Effector memory CD4-positive, alpha-beta T cell (primary cell): ENCODE results near the gene RFTN1.

Experiments used
- DNase-seq, 3 donors: peaks; one replicate each; pipeline ENCODE4 v3.0.0-alpha.2; 2020
- H3K27ac ChIP-seq: 2 replicates; pipeline ENCODE4 v1.7.0; 2013; ENCODE audit warnings: mild to moderate bottlenecking, low read length, moderate library complexity; ENCODE audit not compliant: insufficient read depth, poor library complexity, severe bottlenecking
- H3K27me3 ChIP-seq: replicated peaks from 2 replicates; pipeline ENCODE4 v1.7.0; 2013; ENCODE audit warnings: mild to moderate bottlenecking, low read length; ENCODE audit not compliant: insufficient read depth, control insufficient read depth, poor library complexity, severe bottlenecking
- H3K36me3 ChIP-seq: 2 replicates; pipeline ENCODE4 v1.7.0; 2013; ENCODE audit warnings: mild to moderate bottlenecking, low read length, moderate library complexity; ENCODE audit not compliant: control insufficient read depth, insufficient read depth
- H3K4me1 ChIP-seq: 2 replicates; pipeline ENCODE4 v1.7.0; 2013; ENCODE audit warnings: low read length, mild to moderate bottlenecking; ENCODE audit not compliant: control insufficient read depth, insufficient read depth, poor library complexity, severe bottlenecking
- H3K4me3 ChIP-seq: 2 replicates; pipeline ENCODE4 v1.7.0; 2013; ENCODE audit warnings: low read length, low read depth, mild to moderate bottlenecking; ENCODE audit not compliant: insufficient read depth, poor library complexity, severe bottlenecking
- H3K9me3 ChIP-seq: 2 replicates; pipeline ENCODE4 v1.7.0; 2013; ENCODE audit warnings: mild to moderate bottlenecking, low read length, moderate library complexity; ENCODE audit not compliant: control insufficient read depth

The RFTN1 gene

DNA sequence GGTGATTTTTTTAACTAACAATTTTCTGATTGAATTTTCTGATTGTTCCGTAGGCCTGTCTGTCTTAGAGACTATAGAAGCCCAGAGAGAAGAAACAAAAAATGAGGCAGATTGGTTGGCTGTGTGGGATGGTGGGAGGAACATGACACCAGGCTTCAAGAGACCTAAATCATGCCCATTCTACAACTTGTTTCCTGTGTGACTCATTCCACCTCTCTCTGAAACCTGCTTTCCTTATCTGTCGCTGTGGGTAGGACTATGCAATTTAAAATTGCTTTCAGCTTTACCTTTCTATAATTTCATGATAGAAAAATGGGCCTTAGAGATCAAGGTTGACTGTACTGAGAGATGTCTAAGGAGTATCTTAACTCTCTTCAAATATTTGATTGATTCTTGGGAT lies 203.9 kb downstream of the RFTN1 start:
- H3K27ac ChIP-seq = peak overlapping the region; percentile 55
- H3K4me3 ChIP-seq = no peak overlapping the region
- peaks cover 21% of the 10 kb centered on the region for H3K36me3 ChIP-seq
- H3K9me3 ChIP-seq = no peaks in the 10 kb centered on the region
- no peaks in the 10 kb centered on the region for H3K27me3 ChIP-seq
- peak; percentile 27 to 59 (median 34) for DNase-seq
- H3K4me1 ChIP-seq = peaks cover 92% of the 10 kb centered on the region

DNA sequence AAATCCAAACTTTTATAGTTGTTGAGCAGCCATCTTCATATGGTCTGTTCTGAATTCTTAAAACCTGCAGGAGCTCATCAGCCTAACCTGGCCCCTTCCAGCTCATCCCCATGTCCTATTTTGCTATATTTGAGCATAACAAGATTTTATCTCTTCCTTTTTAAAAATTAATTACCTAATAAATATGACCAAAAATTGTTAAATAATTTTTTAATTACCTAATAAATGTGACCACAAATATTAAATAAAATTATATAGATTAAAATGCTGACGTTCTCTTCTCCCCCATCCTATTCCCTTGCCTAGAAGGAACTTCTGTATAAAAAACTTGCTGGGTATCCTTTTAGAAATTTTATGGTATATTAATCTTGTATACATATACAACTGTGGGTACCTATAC lies 204.8 kb downstream of the RFTN1 start:
- peaks cover 91% of the 10 kb centered on the region for H3K4me1 ChIP-seq

DNA sequence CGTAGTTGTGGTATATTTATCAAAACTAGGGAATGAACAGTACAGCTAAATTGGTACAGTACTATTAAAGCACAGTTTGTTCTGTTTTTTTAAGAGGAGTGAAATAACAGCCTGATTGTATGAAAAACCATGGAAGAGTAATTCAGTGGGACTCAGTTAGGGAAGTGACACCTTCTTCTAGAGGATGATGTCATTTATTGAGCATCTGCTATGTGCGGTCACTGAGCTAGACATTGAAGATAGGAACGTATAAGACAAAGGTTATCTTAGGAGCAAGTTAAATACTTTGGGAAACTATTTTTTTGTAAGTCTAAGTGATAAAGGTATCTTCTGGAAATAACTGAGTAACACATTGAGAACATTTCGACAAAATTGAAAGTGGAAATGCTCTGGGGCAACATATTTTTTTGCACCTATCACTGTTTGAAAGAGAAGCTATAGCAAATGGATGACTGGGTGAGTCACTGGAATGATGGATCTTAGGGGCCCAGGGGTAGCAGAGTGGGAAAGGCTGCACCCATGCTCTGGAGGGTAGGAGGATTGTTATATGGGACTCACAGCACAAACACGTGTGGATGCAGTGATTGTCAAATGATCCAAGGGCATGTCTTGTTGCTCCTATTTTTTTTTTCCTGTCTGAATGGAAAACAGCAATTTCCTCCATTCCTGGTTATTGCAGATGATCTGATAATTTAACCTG lies 205.5 kb downstream of the RFTN1 start:
- H3K27ac ChIP-seq = no peak overlapping the region
- peaks cover 11% of the 10 kb centered on the region for H3K36me3 ChIP-seq
- no peaks in the 10 kb centered on the region for H3K27me3 ChIP-seq
- no peaks in the 10 kb centered on the region for H3K9me3 ChIP-seq
- no peak overlapping the region for H3K4me3 ChIP-seq
- peaks cover 90% of the 10 kb centered on the region for H3K4me1 ChIP-seq
- no peak for DNase-seq

More for the DNA sequence above, 204.8 kb downstream of the RFTN1 start:
- peaks cover 13% of the 10 kb centered on the region for H3K36me3 ChIP-seq
- no peaks in the 10 kb centered on the region for H3K9me3 ChIP-seq
- H3K27me3 ChIP-seq = no peaks in the 10 kb centered on the region
- peak overlapping the region; percentile 55 for H3K27ac ChIP-seq
- no peak overlapping the region for H3K4me3 ChIP-seq
- no peak for DNase-seq

DNA sequence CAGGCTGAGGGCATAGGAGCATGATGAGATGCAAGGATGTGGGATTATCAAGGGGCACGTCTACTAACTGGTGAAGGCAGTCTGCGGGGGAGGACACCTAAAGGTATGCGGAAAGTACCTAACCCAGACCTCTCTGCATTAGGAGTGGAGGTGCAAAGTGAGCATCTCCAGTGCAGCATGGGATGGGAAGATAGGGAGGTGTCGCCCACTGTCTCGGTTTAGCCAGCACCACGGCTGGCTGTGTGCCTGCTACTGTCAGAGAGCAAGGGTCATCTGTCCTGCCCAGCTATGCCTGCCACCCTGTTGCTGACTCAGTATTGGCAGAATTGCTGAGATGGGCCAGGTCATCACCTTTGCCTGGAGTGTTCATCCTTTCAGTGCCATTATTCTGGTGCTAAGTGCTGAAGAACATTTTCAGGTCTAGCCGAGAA lies 208.4 kb downstream of the RFTN1 start:
- peaks cover 94% of the 10 kb centered on the region for H3K4me1 ChIP-seq
- H3K36me3 ChIP-seq = peaks cover 11% of the 10 kb centered on the region
- peak overlapping the region; percentile 62 for H3K27ac ChIP-seq

DNA sequence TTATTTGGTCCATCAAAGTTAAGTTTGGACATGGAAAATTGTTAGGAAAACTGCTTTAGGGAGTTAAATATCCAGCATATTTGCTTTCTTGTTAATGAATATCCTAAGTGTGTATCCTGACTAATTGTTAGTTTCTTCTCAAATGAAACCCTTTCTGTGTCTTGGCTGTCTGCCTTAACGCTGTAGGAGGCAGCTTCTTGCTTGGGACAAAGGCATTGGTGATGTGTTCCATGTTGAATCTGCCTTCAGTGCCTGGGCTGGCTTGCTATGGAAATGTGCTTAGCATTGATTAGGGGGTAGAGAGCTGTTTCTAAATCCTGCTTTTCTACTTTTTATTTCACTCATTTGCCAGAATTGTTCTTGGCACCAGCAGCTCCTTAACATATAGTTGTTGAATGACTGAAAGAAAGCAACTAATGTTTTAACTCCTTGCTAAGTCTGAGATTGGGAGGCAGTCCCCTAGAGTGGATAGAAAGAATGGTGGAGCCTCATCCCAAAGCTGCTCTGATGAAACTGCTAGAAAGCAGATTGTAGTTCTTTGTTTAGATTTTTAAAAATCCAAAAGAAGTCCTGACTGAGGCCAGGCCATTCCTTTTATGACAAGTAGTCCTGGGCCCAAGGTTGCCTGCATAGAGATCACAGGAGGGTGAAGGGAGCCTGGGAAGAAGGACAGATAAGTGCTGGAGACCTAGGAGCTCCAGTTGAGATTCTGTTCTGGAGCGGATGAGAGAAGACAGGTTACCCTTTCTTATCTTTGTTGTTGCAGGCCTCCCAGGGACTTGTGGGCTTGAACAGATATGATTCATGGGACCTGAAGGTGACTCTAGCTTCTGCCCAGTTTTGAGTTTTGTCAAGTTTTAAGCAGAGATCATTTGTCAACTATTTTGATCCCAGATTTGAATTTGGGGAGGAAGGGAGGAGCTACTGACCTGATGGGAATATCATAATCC lies 209.2 kb downstream of the RFTN1 start:
- Histone ChIP-seq H3K9me3 (no peaks in the 10 kb centered on the region), H3K4me1 (peaks cover 95% of the 10 kb centered on the region), H3K27ac (peak overlapping the region; percentile 62), H3K4me3 (no peak overlapping the region), H3K36me3 (peaks cover 11% of the 10 kb centered on the region), H3K27me3 (no peaks in the 10 kb centered on the region)
- DNase-seq = no peak

More for the DNA sequence above, 208.4 kb downstream of the RFTN1 start:
- DNase-seq = peak; percentile 26 to 43 (median 27)
- Histone ChIP-seq H3K27me3 (no peaks in the 10 kb centered on the region), H3K9me3 (no peaks in the 10 kb centered on the region), H3K4me3 (no peak overlapping the region)

DNA sequence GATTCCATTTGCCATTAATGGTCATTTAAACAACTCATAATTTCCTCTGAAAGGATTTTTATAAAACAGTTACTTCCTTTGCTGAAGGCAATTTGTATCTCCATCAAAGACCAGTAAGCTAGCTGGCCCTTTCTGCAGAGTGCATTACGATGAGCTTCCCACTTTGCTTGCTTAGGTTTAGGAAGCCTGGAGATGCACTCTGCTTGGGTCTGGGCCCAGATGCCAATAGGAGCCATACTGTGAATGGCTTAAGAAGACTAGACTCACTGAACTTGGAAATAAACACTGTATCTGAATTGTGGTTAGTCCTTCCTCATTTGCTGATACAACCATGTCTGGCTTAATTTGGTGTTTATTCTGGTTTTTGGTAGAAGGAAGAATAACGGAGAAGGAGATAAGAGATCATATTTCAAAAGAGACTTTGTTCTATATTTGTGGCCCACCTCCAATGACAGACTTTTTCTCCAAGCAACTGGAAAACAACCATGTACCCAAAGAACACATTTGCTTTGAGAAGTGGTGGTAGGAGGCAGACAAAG lies 210.4 kb downstream of the RFTN1 start:
- H3K27me3 ChIP-seq = no peaks in the 10 kb centered on the region
- peaks cover 93% of the 10 kb centered on the region for H3K4me1 ChIP-seq
- no peak for DNase-seq

DNA sequence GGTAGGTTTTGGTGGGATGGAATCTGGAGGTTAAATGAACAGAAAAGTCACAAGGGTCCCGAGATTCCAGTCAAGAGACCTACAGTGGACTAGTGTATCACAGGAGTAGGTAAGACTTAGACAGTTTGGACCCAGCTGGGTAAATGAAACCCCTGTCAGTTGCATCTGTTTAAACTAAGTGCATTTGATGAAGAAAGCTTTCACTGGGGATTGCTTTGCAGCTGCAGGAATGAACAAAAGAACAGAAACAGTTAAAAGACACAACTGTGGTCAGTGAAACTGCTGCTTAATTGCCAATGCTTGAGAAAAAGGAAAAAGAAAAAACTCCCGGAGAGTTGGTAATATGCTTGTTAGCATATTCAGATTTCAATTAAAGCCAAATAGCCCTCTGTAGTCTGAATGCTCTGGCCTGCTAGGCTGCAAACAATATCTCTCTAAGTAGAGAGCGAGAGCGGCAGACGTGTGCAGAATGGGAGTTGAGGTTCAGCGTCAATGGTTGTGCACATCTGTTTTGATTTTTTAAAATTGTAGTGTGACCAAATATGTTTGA lies 211.3 kb downstream of the RFTN1 start:
- Histone ChIP-seq H3K9me3 (no peaks in the 10 kb centered on the region), H3K27ac (peak overlapping the region; percentile 71), H3K4me3 (peak overlapping the region; percentile 33), H3K36me3 (peaks cover 9% of the 10 kb centered on the region), H3K27me3 (no peaks in the 10 kb centered on the region), H3K4me1 (peaks cover 87% of the 10 kb centered on the region)
- DNase-seq = no peak

More for the DNA sequence above, 210.4 kb downstream of the RFTN1 start:
- H3K36me3 ChIP-seq = peaks cover 12% of the 10 kb centered on the region
- no peaks in the 10 kb centered on the region for H3K9me3 ChIP-seq
- H3K4me3 ChIP-seq = peak overlapping the region; percentile 18
- peak overlapping the region; percentile 62 for H3K27ac ChIP-seq

DNA sequence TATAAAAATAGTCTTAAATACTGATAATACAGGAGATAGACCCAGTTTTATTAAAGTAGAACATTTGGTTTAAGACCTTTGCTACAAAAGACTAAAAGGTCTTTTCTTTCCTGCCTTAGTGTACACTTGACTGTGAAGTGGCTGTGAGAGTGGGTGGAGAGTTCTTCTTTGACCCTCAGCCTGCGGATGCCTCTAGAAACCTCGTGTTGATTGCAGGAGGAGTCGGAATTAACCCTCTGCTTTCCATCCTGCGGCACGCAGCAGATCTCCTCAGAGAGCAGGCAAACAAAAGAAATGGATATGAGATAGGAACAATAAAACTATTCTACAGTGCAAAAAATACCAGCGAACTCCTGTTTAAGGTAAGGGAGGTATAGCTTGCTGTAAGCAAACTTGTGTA lies 212.0 kb downstream of the RFTN1 start:
- Histone ChIP-seq H3K27ac (peak overlapping the region; percentile 71), H3K36me3 (peaks cover 14% of the 10 kb centered on the region), H3K9me3 (no peaks in the 10 kb centered on the region), H3K4me3 (peak overlapping the region; percentile 33), H3K27me3 (no peaks in the 10 kb centered on the region), H3K4me1 (peaks cover 81% of the 10 kb centered on the region)
- no peak for DNase-seq

DNA sequence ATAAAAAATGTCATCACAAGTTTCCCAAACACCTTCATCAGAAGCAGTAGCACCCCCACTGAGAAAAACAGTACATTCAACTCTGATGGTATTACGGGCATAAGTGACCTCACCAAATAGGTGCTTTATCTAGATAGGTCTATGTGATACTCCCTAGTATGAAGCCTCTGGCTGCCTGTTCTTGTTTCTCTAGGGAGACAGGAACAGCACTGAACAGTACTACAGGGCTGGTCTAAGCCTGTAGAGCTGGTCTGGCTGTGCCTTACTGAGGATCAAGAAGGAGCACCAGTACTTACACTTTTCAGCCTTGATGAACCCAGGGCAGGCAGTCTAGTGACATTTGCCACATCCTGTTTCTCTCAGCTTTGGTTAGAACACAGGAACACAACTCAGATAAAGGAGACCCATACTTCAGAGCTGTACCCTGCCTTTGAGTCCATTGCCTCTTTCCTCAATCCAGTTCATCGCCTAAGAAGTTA lies 212.6 kb downstream of the RFTN1 start:
- Histone ChIP-seq H3K36me3 (peaks cover 19% of the 10 kb centered on the region), H3K9me3 (no peaks in the 10 kb centered on the region), H3K27ac (peak overlapping the region; percentile 71), H3K4me1 (peaks cover 75% of the 10 kb centered on the region), H3K4me3 (peak overlapping the region; percentile 33), H3K27me3 (no peaks in the 10 kb centered on the region)
- DNase-seq = peak; percentile 20 to 43 (median 31)
